GM18519 (cell line): ENCODE data around the gene WDR20.
"Not testable (repeated sequence)": the region's sequence is repeated elsewhere in the genome, so short reads cannot be mapped to it uniquely, and the experiment has no call there.

Source experiments
- ATAC-seq: cut with Tn5 transposase; IDR thresholded peaks from one replicate; pipeline ENCODE4 v1.9.1; 2021; ENCODE audit warnings: mild to moderate bottlenecking, moderate library complexity; ENCODE audit not compliant: unreplicated experiment, low FRiP score

Gene WDR20

DNA sequence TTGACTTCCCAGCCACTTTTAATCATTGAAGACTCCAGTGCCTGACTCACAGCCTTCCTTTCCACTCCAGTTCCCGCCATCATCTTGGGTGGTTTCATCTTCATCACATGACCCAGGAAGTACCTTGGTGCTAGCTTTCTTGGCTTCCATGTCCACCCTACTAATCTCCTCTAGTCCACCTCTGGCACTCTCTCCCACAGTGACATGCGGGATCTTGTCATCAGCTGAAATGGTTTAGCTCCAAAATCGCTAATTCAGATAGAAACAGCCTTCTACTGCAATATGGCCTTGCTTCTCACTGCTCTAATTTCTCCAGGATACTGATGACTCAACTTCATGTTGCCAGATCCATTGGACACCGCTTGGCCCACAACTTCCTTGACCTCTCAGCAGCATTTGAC lies 24.5 kb downstream of the WDR20 start:
- no peak for ATAC-seq

DNA sequence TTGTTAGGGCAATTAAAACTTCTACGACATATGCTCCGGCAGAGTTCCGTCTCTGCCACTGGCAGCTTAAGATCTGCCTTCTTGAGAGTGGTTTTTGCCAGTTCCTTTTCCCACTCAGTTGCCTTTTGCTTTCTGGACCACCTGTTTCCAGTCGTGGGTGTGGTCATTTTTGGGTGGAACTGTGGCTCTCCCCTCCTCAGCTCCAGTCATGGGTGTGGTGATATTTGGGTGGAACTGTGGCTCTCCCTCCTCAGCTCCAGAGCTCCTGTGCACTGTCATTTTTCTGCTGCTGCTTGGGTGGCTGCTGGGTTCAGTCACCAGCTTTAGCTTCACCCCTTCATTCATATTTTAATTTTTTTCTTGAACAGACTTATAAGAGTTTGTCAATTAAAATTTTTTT lies 25.3 kb downstream of the WDR20 start:
- no peak for ATAC-seq

DNA sequence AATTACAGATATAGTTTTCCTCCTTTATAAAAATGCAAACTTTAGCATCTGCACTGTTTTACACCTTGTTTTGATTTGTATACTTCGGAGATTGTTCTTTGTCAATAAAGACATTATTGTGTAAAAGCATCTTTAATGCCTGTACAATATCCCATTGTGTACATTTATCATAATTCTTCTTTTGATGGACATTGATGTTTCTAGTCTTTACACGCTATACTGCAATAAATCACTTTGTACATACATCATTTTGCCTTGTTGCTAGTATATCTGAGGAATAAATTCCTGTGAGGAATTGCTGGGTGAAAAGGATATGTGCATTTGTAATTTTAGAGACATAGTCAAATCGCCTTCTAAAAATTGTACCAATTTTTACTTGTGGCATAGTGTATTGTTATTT lies 30.4 kb downstream of the WDR20 start:
- ATAC-seq, result no peak

GRCh38 chr14:102171173-102172020 lies 31.7 kb downstream of the WDR20 start:
- no peak for ATAC-seq

- not testable (repeated sequence) for ATAC-seq
Measured at GRCh38 chr14:102172021-102172272, 32.2 kb downstream of the WDR20 start.

DNA sequence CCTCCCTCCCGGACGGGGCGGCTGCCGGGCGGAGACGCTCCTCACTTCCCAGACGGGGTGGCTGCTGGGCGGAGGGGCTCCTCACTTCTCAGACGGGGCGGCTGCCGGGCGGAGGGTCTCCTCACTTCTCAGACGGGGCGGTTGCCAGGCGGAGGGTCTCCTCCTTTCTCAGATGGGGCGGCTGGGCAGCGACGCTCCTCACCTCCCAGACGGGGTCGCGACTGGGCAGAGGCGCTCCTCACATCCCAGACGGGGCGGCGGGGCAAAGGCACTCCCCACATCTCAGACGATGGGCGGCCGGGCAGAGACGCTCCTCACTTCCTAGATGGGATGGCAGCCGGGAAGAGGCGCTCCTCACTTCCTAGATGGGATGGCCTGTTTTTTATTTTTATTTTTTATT lies 33.0 kb downstream of the WDR20 start:
- ATAC-seq, result not testable (repeated sequence)

- ATAC-seq, result no peak
Measured at GRCh38 chr14:102177161-102177560, 37.5 kb downstream of the WDR20 start.

DNA sequence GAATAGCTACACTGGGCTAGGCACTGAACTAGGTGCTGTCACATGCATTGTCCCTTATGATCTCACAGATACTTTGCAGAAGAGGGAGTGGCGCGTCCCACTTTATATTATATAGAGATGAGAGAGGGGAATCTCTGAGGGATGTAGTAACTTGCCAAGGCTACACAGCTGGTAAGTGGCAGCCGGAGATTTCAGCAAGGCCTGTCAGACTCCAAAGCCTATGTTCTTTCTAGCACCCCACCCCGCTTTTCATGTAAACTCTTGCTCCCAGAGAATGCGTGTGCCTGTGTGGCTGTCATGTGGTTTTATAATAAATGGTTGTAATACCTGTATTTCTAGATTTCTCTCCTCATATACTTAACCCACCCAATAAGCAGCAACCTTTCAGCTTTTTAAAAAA lies 39.1 kb downstream of the WDR20 start:
- no peak for ATAC-seq

- no peak for ATAC-seq
Measured at GRCh38 chr14:102180248-102180998, 40.7 kb downstream of the WDR20 start.

DNA sequence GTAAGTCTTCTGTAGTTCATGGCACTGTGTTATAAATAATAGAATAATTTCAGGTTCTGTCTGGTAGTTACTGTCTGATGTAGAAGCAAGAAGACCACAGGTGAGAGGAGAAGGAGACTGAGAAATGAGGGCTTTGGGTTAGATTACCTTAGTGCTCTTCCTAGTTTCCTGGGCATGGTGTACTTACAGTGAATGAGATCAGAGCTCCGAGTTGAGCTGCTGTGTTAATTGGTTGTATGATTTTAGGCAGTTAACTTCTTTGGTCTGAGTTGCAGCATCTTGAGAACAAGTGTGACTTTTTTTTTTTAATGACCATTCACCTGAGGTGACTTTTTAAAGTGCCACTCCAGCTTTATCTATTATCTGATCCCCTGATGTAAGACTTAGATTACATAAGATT lies 41.5 kb downstream of the WDR20 start:
- ATAC-seq, result no peak

DNA sequence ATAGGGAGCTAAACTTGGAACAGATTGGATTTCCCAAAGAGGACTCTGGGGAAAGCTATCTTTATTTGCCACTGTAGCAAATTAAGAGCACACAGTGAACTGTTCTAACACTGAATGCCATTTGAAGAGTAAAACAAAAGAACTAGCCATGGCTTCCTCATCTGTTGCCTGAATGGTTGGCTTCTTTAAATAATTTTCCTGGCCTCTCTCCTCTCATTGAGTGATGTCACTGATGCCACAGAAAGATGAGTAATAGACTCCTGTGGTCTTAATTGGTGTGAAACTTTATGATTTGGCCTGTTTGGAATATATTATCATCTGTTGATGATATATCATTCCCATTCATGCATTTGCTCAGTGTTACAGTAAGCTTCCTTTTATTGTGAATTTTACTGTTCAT lies 42.5 kb downstream of the WDR20 start:
- no peak for ATAC-seq

DNA sequence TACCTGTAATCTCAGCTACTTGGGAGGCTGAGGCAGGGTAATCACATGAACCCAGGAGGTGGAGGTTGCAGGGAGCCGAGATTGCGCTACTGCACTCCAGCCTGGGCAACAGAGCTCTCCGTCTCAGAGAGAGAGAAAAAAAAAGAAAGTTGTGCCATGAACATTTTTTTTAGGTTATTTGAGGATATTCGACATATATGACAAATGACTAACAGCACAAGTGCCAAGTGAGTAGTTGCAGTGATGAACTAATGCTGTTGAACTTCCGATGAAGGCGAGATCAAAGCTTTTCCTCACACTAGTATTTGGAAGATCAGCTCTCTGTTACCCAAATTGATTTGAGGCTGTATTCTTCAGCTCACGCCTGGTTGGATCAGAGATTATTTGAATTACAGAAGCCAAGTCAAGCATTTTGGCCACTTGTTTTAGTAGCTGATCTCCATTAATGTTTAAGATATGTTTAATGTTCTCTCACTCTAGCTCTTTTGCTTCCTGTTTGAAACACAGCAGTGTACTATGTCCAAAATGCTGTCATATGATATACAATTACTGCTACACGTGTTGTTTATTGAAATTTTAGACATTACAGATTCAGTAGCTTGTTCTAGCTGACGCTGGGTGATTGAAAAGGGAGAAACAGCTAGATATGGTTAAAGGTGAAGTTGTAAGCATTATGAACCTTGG lies 43.4 kb downstream of the WDR20 start:
- ATAC-seq, result no peak

- ATAC-seq, result no peak
Measured at GRCh38 chr14:102183886-102184285, 44.2 kb downstream of the WDR20 start.

DNA sequence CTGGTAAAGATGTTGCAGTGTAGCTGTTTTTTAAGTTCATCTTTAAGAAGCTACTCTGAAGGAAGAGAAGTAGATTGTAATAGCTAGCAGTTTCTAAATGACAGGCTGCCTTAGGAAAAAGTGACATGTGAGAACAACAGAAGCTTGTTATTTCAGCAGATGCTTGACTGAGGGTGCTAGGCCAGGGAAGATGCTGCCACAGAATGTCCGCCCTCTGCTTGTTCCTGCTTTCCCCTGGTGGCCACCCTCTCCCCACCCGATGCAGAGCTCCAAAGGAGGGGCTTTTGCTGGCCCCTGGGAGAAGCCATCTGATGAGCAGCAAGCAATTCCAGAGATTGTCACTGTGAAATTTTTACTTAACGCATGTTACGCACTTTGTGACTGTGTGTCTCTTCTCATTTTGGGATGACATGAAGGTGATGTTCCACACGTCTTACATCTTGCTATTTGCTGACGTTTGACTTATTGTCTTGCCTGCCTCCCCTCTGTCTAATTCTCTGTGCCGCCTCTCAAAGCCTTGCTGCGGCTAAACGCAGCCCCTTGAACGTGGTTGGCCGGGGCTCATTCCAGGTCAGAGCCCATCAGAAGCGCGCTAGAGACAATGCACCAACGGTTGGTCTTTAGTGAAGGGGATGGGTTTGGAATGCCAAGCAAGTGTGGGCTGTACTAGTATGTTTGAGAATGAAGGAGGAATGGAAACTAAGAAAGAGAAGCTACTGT lies 44.8 kb downstream of the WDR20 start:
- ATAC-seq, result no peak

DNA sequence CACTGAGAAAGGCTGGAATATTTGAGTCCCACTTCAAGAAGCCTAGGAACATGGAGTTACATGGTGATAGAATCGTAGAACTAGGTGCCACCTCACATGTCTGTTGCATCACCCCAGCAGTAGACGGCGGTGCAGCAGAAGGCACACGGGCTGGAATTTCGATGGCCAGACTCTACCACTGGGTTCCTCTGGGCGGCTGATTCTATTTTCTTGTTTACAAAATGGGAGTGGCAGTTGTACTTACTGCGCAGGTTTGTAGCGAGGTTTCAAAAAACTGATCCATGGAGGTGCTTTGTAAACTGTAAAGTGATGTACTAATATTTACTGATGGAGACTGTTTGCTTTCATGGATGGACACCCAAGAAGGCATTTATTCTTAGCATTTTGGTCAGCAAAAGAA lies 45.7 kb downstream of the WDR20 start:
- no peak for ATAC-seq

DNA sequence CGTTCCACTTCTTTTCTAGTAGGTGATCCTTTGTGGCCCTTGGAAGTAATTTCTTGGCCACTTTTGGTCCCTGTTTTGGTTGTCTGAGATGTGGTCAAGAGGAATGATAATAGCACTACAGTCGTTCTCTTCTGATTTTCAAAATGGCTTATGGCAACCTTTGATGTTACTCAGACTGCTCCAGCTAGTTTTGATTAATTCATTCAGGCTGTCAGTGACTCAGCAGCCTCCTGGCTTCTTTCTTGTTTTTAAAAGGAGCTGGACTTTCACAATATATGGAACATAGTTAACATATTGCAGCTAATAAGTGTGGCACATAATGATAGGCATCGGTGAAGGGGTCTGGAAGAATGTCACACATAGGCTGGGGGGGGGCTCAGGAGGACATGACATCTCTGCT lies 47.3 kb downstream of the WDR20 start:
- no peak for ATAC-seq

DNA sequence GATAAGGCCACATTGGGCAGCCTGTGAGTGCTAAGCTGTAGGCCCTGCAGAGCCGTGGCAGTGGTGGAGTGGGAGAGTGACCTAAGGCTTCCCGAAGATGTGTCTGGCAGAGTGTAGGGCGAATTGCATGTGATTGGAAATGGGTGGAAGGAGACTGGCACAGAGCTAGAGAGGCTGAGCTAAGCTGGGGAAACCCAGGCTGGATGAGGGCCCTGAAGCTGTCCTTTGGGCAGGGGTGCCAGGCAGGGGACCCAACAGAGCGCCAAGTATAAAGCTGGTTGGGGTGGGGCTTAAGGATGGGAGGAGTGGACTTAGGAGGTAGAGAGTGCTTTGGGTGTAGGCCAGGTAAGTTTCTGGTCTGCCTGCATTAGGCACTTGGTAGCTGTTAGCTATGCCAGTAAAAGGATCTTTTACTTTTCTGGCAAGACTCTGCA lies 47.9 kb downstream of the WDR20 start:
- no peak for ATAC-seq

GRCh38 chr14:102188187-102188586 lies 48.5 kb downstream of the WDR20 start:
- ATAC-seq, result no peak

- no peak for ATAC-seq
Measured at GRCh38 chr14:102189874-102190273, 50.2 kb downstream of the WDR20 start.

DNA sequence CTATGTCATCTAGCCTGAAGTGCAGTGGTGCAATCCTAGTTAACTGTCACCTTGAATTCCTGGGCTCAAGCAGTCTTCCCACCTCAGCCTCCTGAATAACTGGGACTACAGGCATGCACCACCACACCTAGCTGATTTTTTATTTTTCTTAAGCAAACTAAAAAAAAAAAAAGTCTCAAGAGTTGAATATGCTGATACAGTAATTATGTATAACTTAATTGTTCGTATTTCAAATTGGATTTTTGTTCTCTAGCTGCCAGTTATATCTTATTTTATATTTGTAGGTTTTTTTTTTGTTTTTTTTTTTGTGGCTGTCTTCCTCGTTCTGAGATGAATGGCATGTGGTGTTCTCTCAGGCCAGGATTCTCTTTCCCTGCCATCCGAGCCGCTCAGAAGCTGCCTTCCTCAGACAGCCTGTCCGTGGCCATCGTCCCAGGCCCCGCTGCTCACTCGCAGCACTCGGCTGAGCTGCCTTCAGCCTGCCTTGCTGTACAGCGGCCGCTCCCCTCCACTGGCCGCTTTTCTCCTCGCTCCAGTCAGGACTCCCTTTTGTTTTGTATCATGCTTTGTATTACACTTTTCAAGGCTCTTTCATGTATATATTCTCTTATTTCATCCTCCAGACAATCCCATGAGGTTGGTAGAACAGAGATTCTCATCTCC lies 53.3 kb downstream of the WDR20 start:
- no peak for ATAC-seq
